IMR-90 (cell line): Measurements from ENCODE around the gene GGT1. TPM values are rescaled to one million over a fixed set of nuclear protein-coding genes. Genes with fewer than 3 reads are reported as not detected.
"Not testable (repeated sequence)": the region's sequence is repeated elsewhere in the genome, so short reads cannot be mapped to it uniquely, and the experiment has no call there.

Experiments
- ATAC-seq: fragments of 200-7000 bp; cut with Tn5 transposase; 2 replicates; pipeline ENCODE4 v1.9.1; 2020; ENCODE audit warnings: low read depth, mild to moderate bottlenecking, moderate library complexity
- BruUV-seq: library from RNA; stranded (reverse); fragments of 400-500 nt; replicated peaks from 2 replicates; lab custom pipeline; 2021; lab: Mats Ljungman, UMichigan
- CTCF ChIA-PET: fragments of 300-600 bp; formaldehyde crosslinking; extraction: SDS; loops from one replicate; lab custom pipeline; 2021; ENCODE audit warnings: antibody characterized with exemption; lab: Yijun Ruan, JAX
- POLR2A ChIA-PET: fragments of 300-600 bp; sonication (Branson Sonifier 250); formaldehyde crosslinking; loops from one replicate; lab custom pipeline; 2022; ENCODE audit warnings: antibody characterized with exemption; ENCODE audit not compliant: unreplicated experiment; lab: Charles Lee
- DNase-seq: peaks from one replicate; pipeline ENCODE4 v3.0.0; 2013
- H2AFZ ChIP-seq: replicated peaks from 2 replicates; pipeline ENCODE3; 2013; ENCODE audit warnings: low read length, mild to moderate bottlenecking; ENCODE audit not compliant: poor library complexity
- H2AK5ac ChIP-seq: 2 replicates; pipeline ENCODE4 v1.6.1; 2013; ENCODE audit warnings: low read depth, low read length, inconsistent platforms
- H2AK9ac ChIP-seq: replicated peaks from 2 replicates; pipeline ENCODE3; 2013; ENCODE audit warnings: mild to moderate bottlenecking, low read depth, low read length, moderate library complexity; ENCODE audit not compliant: poor library complexity
- H2BK120ac ChIP-seq: 2 replicates; pipeline ENCODE4 v1.6.1; 2013; ENCODE audit warnings: low read depth, low read length, inconsistent platforms
- H2BK15ac ChIP-seq: 3 replicates; pipeline ENCODE4 v1.6.1; 2013; ENCODE audit warnings: low read depth, low read length, inconsistent platforms
- H2BK20ac ChIP-seq: 2 replicates; pipeline ENCODE4 v1.6.1; 2013; ENCODE audit warnings: low read depth, mild to moderate bottlenecking, inconsistent platforms, low read length, moderate library complexity
- H2BK5ac ChIP-seq: 2 replicates; pipeline ENCODE4 v1.6.1; 2013; ENCODE audit warnings: mild to moderate bottlenecking, low read depth, low read length, inconsistent platforms; ENCODE audit not compliant: poor library complexity, severe bottlenecking
- H3K14ac ChIP-seq: replicated peaks from 2 replicates; pipeline ENCODE4 v1.6.1; 2013; ENCODE audit warnings: low read depth, low read length, inconsistent platforms
- H3K18ac ChIP-seq: 2 replicates; pipeline ENCODE4 v1.6.1; 2013; ENCODE audit warnings: low read depth, low read length, control low read depth
- H3K23ac ChIP-seq: 2 replicates; pipeline ENCODE4 v1.6.1; 2013; ENCODE audit warnings: low read depth, low read length, inconsistent platforms
- H3K27ac ChIP-seq: 2 replicates; pipeline ENCODE4 v1.5.1; 2013; ENCODE audit warnings: mild to moderate bottlenecking, control low read depth, low read length; ENCODE audit not compliant: insufficient read depth
- H3K27me3 ChIP-seq: 2 replicates; pipeline ENCODE4 v1.6.1; 2013; ENCODE audit warnings: low read length; ENCODE audit not compliant: control insufficient read depth, insufficient read depth
- H3K36me3 ChIP-seq: 2 replicates; pipeline ENCODE4 v1.6.1; 2013; ENCODE audit warnings: low read length, mixed read lengths; ENCODE audit not compliant: control insufficient read depth, insufficient read depth
- H3K4ac ChIP-seq: 2 replicates; pipeline ENCODE4 v1.6.1; 2013; ENCODE audit warnings: low read depth, low read length, inconsistent platforms
- H3K4me1 ChIP-seq: 2 replicates; pipeline ENCODE4 v1.6.1; 2013; ENCODE audit warnings: low read length, mixed read lengths; ENCODE audit not compliant: control insufficient read depth, insufficient read depth
- H3K4me2 ChIP-seq: 2 replicates; pipeline ENCODE4 v1.6.1; 2013; ENCODE audit warnings: low read depth, mild to moderate bottlenecking, control low read depth, low read length, moderate library complexity
- H3K4me3 ChIP-seq: 2 replicates; pipeline ENCODE4 v1.5.1; 2013; ENCODE audit warnings: low read depth, mild to moderate bottlenecking, control low read depth, low read length, moderate library complexity; ENCODE audit not compliant: insufficient read depth
- H3K56ac ChIP-seq: 2 replicates; pipeline ENCODE4 v1.6.1; 2013; ENCODE audit warnings: low read length, inconsistent platforms; ENCODE audit not compliant: insufficient read depth; ENCODE audit errors: extremely low read depth
- H3K79me1 ChIP-seq, 2 experiments: 2 replicates each; pipeline ENCODE4 v1.6.1; 2013; ENCODE audit warnings: low read length in 2 of 2, inconsistent platforms in 1 of 2, low read depth in 1 of 2
- H3K9ac ChIP-seq: 2 replicates; pipeline ENCODE4 v1.6.1; 2013; ENCODE audit warnings: low read depth, low read length, control low read depth
- H3K9me1 ChIP-seq: 2 replicates; pipeline ENCODE4 v1.6.1; 2013; ENCODE audit warnings: low read length, inconsistent platforms; ENCODE audit not compliant: insufficient read depth
- H3K9me3 ChIP-seq: 2 replicates; pipeline ENCODE4 v1.6.1; 2013; ENCODE audit warnings: low read length; ENCODE audit not compliant: control insufficient read depth, insufficient read depth
- H4K20me1 ChIP-seq: 2 replicates; pipeline ENCODE4 v1.6.1; 2013; ENCODE audit warnings: low read length, inconsistent platforms; ENCODE audit not compliant: insufficient read depth
- H4K5ac ChIP-seq: 2 replicates; pipeline ENCODE4 v1.6.1; 2013; ENCODE audit warnings: mild to moderate bottlenecking, low read depth, low read length, control low read depth
- H4K8ac ChIP-seq, 2 experiments: 2 replicates each; pipeline ENCODE4 v1.6.1; 2013; ENCODE audit warnings: low read depth in 2 of 2, low read length in 2 of 2, control low read depth in 1 of 2, inconsistent platforms in 1 of 2
- H4K91ac ChIP-seq: 2 replicates; pipeline ENCODE4 v1.6.1; 2013; ENCODE audit warnings: low read depth, low read length, inconsistent platforms; ENCODE audit not compliant: insufficient read depth
- RFX5 ChIP-seq: IDR thresholded peaks from 2 replicates; pipeline ENCODE4 v1.8.0; 2012; ENCODE audit warnings: low read depth, mild to moderate bottlenecking, low read length, moderate library complexity
- WGBS, 2 experiments: methylation state at CpG; one replicate each; pipeline versions ENCODE4 v1.1.5 to v1.1.7; 2013; ENCODE audit warnings: missing lambda C conversion rate in 2 of 2; ENCODE audit not compliant: insufficient read length in 1 of 2; ENCODE audit errors: extremely low coverage in 2 of 2; 5-methylcytosine and 5-hydroxymethylcytosine counted together
- dilution Hi-C: fragments of 300-500 bp; cut with HindIII; formaldehyde crosslinking; loops from one replicate; pipeline ENCODE4 v1.14.3; 2018; ENCODE audit warnings: low sequenced_read_pairs; ENCODE audit not compliant: unreplicated experiment
- in situ Hi-C: fragments of 300-500 bp; cut with MboI; formaldehyde crosslinking; loops from 3 replicates; pipeline ENCODE4 v1.14.3; 2019; ENCODE audit warnings: low sequenced_read_pairs, inconsistent platforms, mixed read lengths
- intact Hi-C: fragments of 100-400 bp; cut with micrococcal nuclease; formaldehyde crosslinking; loops from 2 replicates; pipeline ENCODE4 v1.10.0; 2022
- polyA plus RNA-seq, 3 experiments: library from polyadenylated mRNA; depleted of rRNA; stranded (reverse); fragments of >200 nt; gene quantifications; 2 replicates each; pipeline ENCODE4 v1.2.3, GENCODE V29; 2012; ENCODE audit warnings: low replicate concordance in 1 of 3
- total RNA-seq: library from RNA; depleted of rRNA; stranded (reverse); fragments of >200 nt; gene quantifications from 2 replicates; pipeline ENCODE4 v1.2.3, GENCODE V29; 2012

GGT1 gene
- total and polyA plus RNA-seq, 2 of the 4 experiments (the other 2 are of a cell fraction): 3.4 to 7.3 TPM

GRCh38 chr22:24599514-24599913 is 3.5 kb upstream of the GGT1 start:
- Histone ChIP-seq H3K9ac (no peak overlapping the region), H3K18ac (no peak overlapping the region), H2AFZ (no peak overlapping the region), H2BK5ac (no peak overlapping the region), H3K27ac (no peak overlapping the region), H3K4me3 (no peak overlapping the region), H3K27me3 (no peaks in the 10 kb centered on the region), H3K4me1 (peaks cover 2% of the 10 kb centered on the region; the same call in 1 of the 2 replicates), H3K56ac (no peak overlapping the region), H4K20me1 (no peaks in the 10 kb centered on the region), H2AK5ac (no peak overlapping the region), H2BK120ac (no peak overlapping the region), H4K5ac (no peak overlapping the region), H4K8ac (no peak overlapping the region), H3K14ac (no peak overlapping the region), H2BK15ac (no peak overlapping the region), H3K36me3 (no peaks in the 10 kb centered on the region), H3K9me3 (no peaks in the 10 kb centered on the region), H4K91ac (no peak overlapping the region), H3K4ac (no peak overlapping the region), H3K4me2 (no peak overlapping the region), H2BK20ac (no peak overlapping the region), H3K23ac (no peak overlapping the region), H2AK9ac (no peak overlapping the region), H3K79me1 (no peaks in the 10 kb centered on the region), H3K9me1 (no peaks in the 10 kb centered on the region)
- TF ChIP-seq RFX5: no peak
- intact Hi-C loops: no loop called here
- in situ Hi-C loops: no loop called here
- no TSS peak for BruUV-seq
- dilution Hi-C loops: no loop called here
- ChIA-PET POLR2A (no interaction called here), CTCF (no interaction called here)
- 76% methylated on average over 5 of the region's 8 CpGs; no CpG with 5 or more reads in 1 of the 2 experiments for WGBS, 2 experiments
- ATAC-seq (no peak), DNase-seq (no peak)

- BruUV-seq, POLR2A ChIA-PET, H2BK120ac ChIP-seq, H2AK9ac ChIP-seq, H3K4me2 ChIP-seq, H4K5ac ChIP-seq, H2AK5ac ChIP-seq, H3K9ac ChIP-seq, H3K79me1 ChIP-seq, H3K9me1 ChIP-seq, H2BK5ac ChIP-seq, H4K8ac ChIP-seq, H3K56ac ChIP-seq, H2AFZ ChIP-seq, intact Hi-C loops, H2BK15ac ChIP-seq, dilution Hi-C loops, H3K36me3 ChIP-seq, in situ Hi-C loops, H4K91ac ChIP-seq, H3K4me3 ChIP-seq, H3K23ac ChIP-seq, ATAC-seq, H3K27me3 ChIP-seq, H3K14ac ChIP-seq, H3K27ac ChIP-seq, H3K4ac ChIP-seq, H2BK20ac ChIP-seq, H3K18ac ChIP-seq, H3K4me1 ChIP-seq, H3K9me3 ChIP-seq, CTCF ChIA-PET, H4K20me1 ChIP-seq: not testable (repeated sequence)
- DNase-seq: peak; percentile 29
- WGBS, 2 experiments: no CpG with 5 or more reads among the region's 3 CpGs
Measured at GRCh38 chr22:24599958-24600715, 2.9 kb upstream of the GGT1 start.
